Measurements from ENCODE around the gene EHD2.
A peak's percentile ranks its signal among the peaks of the same experiment; 100 is the strongest.
"Not testable (repeated sequence)": the region's sequence is repeated elsewhere in the genome, so short reads cannot be mapped to it uniquely, and the experiment has no call there.

Gene EHD2

DNA sequence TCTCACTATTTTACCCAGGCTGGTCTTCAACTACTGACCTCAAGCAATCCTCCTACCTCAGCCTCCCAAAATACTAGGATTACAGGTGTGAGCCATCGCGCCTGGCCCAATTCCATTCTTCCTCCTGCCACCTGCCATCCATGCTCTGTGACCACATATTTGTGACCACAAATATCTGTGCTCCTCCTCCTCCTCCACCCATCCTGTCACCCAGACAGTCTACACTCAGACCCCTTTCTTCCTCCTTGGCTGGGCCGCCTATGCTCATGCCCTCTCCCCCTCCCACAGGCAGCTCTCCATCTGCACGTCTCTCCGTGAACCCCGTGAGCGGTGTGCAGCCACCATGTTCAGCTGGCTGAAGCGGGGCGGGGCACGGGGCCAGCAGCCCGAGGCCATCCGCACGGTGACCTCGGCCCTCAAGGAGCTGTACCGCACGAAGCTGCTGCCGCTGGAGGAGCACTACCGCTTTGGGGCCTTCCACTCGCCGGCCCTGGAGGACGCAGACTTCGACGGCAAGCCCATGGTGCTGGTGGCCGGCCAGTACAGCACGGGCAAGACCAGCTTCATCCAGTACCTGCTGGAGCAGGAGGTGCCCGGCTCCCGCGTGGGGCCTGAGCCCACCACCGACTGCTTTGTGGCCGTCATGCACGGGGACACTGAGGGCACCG, 3.2 kb downstream of the EHD2 start:
- DNase-seq: no peak

DNA sequence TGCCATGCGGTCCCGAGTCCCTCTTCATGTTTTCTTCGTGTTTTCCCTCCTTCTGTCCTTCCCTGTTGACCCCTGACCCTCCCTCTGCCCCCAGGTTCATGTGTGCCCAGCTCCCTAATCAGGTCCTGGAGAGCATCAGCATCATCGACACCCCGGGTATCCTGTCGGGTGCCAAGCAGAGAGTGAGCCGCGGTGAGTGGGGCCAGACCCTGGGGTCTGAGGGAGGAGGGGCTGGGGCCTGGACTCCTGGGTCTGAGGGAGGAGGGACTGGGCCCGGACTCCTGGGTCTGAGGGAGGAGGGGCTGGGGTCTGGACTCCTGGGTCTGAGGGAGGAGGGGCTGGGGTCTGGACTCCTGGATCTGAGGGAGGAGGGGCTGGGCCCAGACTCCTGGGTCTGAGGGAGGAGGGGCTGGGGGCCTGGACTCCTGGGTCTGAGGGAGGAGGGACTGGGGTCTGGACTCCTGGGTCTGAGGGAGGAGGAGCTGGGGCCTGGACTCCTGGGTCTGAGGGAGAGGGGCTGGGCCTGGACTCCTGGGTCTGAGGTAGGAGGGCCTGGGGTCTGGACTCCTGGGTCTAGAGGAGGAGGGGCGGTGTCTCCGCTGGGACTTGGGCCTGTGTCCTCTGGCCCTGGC, 5.3 kb downstream of the EHD2 start:
- not testable (repeated sequence) for DNase-seq

DNA sequence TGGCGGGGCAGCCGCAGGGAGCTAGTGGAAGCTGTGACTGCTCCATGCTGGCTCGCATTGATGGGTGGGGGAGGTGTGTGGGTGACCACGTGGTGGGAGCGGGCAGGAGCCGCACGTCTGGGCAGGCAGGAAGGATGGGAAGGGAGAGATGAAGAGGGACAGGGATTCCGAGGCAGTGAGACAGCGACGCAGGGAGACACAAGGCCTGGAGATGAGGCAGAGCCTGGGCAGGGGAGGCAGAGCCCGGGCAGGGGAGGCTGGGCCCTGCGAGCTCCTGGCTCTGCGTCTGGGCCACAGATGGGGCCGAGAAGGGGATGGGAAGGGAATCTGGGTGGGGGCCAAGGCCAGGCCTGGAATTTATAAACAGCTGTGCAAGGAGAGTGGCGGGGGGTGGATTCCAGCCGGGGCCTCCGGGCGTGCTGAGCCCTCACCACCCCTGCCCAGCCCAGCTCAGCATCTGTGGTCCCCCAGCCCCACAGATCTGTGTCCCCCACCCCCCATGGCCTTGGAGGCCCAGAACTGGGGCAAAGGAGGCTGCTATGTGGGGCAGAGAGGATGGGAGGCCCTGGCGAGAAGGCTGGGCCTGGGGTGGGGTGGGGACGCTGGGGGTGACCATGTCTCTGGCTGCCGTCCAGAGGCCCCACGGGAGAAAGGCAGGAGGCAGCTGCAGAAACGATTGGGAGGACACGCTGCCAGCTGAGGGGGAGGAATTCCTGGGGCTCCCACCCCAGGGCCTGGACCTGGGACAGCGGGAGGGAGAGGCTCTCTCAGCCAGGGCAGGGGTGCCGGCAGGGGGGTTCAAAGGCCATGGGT, 6.0 kb downstream of the EHD2 start:
- no peak for DNase-seq

DNA sequence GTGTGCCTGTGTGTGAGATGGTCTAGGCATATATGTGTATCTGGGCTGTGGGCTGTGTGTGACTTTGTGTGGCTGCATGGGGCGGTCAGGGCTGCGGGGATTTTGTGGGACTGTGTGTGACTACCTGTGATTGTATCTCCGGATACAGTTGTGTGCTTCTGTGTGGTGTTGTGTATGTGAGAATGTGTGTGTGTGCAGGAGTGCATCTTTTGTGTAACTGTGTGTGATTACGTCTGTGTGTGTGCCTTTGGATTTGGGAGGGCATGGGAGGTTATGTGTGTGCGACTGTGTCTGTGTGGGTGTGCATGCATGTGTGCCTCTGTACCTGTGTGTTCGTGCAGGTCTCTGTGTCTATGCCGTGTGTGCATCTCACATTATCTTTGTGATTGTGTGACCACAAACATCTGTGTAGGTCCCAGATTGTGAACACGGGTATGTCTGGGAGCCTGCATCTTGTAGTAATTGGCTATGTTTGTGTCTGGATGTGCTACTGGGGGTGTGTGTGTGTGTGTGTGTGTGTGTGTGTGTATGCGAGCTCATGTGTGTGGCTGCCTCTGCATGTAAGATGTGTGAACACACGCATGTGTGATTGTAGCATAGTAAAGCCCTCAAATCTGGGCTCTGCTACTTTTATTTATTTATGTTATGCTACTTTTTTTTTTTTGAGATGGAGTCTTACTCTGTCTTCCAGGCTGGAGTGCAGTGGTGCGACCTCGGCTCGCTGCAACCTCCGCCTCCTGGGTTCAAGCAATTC, 7.6 kb downstream of the EHD2 start:
- DNase-seq: no peak

DNA sequence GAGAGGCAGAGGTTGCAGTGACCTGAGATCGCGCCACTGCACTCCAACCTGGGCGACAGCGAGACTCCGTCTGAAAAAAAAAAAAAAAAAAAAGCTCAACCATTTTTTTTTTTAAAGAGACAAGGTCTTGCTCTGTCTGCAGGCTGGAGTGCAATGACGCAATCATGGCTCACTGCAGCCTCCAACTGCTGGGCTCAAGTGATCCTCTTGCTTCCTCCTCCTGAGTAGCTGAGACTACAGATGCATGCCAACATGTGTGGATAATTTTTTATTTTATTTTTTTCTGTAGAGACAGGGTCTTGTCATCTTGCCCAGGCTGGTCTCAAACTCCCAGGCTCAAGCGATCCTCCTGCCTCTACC, 10.3 kb downstream of the EHD2 start:
- peak; percentile 47 for DNase-seq

DNA sequence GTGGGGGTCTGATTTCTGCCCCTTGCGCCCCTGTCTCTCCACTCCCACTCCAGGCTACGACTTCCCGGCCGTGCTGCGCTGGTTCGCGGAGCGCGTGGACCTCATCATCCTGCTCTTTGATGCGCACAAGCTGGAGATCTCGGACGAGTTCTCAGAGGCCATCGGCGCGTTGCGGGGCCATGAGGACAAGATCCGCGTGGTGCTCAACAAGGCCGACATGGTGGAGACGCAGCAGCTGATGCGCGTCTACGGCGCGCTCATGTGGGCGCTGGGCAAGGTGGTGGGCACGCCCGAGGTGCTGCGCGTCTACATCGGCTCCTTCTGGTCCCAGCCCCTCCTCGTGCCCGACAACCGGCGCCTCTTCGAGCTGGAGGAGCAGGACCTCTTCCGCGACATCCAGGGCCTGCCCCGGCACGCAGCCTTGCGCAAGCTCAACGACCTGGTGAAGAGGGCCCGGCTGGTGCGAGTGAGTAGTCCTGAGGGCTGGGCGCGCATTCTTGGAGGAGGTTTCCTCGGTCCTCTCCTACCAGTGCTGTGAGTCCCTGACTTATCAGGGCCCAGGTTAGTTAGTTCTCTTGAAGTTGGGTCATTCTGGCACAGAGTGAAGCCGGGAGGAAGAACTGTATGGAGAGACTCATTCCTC, 12.7 kb downstream of the EHD2 start:
- DNase-seq: no peak

DNA sequence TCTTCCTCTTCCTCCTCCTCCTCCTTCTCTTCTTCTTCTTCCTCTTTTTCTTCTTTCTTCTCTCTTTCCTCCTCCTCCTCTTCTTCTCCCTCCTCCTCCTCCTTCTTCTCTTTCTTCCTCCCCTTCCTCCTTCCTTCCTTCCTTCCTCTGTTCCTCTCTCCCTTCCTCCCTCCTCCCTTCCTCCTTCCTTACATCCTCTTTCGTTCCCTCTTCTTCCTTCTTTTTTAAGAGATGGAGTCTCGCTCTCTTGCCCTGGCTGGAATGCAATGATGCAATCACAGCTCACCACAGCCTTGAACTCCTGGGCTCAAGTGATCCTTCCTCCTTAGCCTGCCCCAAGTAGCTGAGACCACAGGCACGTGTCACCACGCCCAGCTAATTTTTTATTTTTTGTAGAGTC, 13.2 kb downstream of the EHD2 start:
- DNase-seq: no peak

DNA sequence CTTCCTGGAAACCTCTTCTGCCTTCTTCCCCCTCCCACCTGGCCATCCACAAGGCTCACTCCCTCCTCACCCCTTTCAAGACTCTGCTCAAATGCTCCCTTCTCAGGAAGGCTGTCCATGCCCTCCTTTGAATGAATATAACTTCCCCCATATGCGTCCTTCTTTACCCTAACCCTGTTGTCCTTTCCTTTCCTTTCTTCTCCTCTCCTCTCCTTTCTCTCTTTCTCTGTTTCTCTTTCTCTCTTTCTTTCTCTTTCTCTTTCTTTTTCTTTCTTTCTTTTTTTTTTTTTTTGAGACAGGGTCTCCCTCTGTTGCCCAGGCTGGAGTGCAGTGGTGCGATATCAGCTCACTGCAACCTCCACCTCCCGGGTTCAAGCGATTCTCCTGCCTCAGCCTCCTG, 15.1 kb downstream of the EHD2 start:
- not testable (repeated sequence) for DNase-seq

DNA sequence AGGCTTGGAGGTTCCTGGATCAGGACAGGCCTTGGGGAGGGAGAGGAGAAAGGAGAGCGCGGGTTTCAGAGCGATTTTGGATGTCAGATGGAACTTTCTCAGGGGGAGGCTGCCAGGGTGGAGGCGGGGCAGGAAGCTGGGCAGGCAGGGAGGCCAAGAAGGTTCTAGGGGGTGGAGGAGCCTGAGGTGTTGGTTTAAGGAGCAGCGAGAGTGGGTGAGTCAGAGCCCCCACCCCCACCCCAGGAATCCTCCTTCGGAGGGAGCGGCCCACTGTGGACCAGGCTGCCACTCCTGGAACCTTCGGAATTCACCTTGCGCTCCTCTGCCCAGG, 16.2 kb downstream of the EHD2 start:
- DNase-seq: no peak

DNA sequence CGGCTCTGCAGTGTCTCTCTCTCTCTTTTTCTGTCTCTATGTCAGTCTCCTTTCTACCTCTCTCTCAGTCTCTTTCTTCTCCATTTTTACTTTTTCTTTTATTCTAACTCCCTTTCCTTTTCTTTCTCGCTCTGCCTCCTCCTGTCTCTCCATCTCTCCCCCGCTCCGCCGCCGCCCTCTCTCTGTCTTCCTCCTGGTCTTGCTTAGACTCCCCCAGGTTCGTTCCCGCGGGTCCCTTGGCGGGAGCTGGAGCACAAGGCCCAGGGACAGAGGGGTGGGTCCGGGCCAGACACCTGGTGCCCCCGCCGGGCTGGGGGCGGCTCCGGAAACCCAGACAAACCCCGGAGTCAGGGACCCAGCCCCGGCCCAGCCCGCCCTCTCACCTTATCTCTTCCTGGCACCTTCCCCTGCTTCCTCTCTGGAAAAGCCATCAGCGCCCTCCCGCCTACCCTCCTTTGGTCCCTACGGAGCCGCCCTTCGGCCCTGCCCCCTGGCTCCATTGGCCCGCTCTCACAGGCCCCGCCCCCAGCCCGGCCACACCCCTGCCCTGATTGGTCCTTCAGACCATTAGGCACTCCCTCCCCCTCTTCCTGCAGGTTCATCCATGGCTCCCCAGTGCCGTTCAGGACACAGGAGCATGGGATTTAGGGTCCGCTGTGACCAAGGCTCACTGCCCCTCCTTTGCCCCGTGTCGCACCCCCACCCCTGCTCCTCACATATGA, 16.7 kb downstream of the EHD2 start:
- DNase-seq: peak; percentile 7

DNA sequence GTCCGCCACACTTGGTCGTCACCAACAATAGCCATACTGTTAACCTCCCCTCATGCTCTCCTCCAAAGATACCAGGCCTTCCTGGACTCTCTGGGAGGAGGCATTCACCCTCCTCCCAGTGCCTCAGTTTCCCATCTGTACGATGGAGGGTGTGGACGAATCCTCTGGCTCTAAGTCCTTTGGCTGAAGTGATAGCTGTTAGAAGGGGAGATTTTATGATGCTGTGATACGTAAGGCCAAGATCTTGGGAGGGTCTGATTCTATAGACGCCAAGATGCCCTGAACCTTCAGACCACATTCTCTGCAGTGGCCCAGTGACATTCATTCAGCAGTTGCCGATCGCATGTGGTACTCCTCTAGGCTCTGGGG, 17.3 kb downstream of the EHD2 start:
- DNase-seq: no peak

DNA sequence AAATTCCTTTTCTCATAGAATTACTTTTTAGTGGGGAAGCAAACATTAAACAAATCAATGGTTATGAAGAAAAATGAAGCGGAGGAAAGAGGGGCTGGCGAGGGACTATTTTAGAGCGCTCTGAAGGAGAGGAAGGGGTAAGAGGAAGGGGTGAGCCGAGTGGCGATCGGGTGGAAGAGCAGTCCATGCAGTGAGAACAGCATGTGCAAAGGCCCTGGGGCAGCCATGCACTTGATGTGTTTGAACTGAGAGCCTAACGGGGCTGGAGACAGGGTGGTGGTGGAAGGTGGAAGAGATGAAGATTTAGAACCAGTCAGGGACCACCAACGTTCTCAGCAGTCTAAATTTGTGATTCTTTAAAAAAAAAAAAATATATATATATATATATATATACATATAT, 17.7 kb downstream of the EHD2 start:
- no peak for DNase-seq

DNA sequence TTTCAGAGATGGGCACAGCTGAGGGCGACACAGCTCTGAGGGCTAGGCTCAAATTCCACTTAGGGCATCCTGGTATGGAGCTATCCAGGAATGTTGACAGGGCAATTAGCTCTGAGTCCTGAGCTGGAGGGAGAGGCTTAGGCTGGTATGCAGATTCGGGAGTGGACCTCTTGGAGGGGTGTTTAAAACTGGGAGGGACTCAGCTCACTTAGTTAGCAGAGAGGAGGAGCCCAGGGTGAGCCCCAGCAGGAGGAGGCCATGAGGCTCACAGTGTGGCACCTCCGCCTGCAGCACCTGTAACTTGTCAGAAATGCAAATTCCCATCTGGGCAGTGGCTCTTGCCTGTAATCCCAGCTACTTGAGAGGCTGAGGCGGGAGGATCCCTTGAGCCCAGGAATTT, 21.9 kb downstream of the EHD2 start:
- no peak for DNase-seq

DNA sequence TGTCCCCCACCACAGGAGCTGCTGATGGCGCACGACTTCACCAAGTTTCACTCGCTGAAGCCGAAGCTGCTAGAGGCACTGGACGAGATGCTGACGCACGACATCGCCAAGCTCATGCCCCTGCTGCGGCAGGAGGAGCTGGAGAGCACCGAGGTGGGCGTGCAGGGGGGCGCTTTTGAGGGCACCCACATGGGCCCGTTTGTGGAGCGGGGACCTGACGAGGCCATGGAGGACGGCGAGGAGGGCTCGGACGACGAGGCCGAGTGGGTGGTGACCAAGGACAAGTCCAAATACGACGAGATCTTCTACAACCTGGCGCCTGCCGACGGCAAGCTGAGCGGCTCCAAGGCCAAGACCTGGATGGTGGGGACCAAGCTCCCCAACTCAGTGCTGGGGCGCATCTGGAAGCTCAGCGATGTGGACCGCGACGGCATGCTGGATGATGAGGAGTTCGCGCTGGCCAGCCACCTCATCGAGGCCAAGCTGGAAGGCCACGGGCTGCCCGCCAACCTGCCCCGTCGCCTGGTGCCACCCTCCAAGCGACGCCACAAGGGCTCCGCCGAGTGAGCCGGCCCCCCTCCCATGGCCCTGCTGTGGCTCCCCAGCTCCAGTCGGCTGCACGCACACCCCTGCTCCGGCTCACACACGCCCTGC, 27.8 kb downstream of the EHD2 start:
- DNase-seq: no peak

DNA sequence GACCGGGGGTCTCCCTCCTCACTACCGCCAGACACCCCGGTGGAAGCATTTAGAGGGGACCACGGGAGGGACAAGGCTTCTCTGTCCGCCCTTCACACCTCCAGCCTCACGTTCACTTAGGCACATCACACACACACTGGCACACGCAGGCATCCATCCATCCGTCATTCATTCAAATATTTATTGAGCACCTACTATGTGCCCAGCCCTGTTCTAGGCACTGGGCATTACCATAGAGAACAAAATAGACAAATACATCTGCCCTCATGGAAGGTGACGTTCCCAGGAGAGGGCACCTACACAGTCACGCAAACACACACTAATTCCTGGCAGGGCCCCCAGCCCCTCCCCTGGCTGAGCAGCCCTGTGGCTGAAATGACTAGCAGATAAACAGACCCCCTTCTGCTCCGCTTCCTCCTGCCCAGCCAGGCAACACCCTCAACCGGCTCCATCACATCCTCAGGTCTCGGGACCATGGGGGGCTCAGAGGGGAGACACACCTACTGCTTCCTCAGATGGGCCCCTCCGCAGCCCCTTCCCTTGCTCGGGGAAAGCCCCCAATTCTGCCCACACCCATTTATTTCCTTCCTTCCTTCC, 28.4 kb downstream of the EHD2 start:
- no peak for DNase-seq

DNA sequence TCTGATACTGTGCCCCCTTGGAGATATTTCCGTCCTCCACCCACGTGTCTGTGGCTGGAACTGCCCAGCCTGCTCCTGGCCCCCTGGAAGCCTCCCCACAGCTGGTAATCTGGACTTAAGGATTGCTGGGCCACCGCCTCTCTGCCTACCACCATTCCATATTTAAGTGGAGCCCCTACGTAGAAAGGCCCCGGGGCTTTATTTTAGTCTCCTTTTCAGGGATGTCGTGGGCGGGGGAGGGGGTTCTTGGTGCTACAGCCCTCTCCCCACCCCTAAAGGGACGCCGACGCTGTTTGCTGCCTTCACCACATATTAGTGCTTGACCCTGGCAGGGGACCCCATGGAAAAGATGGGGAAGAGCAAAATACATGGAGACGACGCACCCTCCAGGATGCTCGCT, 29.4 kb downstream of the EHD2 start:
- no peak for DNase-seq

DNA sequence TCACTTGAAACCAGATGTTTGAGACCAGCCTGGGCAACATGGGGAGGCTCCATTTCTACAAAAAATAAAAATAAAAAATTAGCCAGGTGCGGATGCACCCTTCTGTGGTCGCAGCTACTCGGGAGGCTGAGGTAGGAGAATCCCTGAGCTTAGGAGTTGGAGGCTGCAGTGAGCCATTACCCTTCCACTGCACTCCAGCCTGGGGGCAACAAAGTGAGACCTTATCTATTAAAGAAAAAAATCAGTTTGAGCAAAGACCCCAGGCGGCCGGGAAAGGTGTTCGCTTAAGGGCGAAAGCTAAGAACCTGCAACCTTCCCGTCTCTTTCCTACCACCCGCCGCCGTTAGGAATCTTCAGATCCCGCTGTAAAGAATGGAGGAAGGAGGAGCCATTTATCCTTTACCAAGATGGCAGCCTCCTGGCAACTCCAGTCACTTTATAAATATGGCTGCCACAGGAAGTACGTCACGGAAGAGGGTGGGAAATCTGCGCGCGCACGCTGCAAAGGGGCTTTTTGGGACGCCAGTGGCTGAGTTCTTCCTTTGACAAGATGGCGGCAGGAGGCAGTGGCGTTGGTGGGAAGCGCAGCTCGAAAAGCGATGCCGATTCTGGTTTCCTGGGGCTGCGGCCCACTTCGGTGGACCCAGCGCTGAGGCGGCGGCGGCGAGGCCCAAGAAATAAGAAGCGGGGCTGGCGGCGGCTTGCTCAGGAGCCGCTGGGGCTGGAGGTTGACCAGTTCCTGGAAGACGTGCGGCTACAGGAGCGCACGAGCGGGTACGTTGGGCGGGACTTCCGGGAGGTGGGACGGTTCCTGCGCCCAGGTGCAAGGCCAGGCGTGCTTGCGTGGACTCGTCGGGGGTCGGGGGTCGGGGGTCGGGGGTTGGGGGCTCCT, 32.0 kb downstream of the EHD2 start, which contains the start of gene NOP53:
NOP53 (plus strand) TSS at position 537 of the 892 bp plus-strand sequence; CDS start at position 551, 14 bp downstream.
- peak; percentile 95 for DNase-seq

DNA sequence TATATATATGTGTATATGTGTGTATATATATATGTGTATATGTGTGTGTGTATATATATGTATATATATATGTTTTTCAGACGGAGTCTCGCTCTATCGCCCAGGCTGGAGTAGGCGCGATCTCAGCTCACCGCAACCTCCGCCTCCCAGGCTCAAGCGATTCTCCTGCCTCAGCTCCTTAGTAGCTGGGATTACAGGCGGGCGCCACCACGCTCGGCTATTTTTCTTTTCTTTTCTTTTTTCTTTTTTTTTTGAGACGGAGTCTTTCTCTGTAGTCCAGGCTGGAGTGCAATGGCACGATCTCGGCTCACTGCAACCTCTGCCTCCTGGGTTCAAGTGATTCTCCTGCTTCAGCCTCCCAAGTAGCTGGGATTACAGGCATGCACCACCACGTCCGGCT, 32.9 kb downstream of the EHD2 start:
- not testable (repeated sequence) for DNase-seq

DNA sequence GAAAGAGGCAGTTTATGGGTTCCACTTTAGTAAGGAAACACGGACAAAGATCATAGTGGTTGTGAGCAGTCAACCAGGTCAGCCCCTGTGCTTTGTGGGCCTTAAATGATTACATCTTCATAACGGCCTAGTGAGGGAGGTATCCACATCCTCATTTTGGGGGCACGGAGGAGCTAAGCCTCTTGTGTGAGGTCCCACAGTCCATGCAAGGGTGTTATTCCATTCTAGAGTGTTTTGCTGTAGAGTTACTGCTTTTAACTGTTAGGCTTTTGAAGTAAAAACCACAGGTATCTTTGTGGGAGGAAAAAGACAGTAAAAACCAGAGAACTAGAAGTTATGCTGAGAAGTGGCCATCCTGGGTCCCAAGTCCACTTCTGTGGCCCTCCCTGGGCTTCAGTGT, 36.1 kb downstream of the EHD2 start:
- DNase-seq: no peak

DNA sequence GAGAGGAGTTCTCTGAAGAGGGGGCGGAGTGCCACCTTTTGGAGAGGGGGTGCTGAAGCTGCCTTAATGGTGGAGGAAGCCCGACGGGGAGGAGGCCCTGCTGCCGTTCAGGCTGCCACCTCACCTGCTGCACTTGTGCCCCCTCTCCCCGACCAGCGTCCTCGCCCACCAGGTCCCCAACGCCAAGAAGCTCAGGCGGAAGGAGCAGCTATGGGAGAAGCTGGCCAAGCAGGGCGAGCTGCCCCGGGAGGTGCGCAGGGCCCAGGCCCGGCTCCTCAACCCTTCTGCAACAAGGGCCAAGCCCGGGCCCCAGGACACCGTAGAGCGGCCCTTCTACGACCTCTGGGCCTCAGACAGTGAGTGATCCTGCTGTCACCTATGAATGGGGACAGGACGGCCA, 37.5 kb downstream of the EHD2 start:
- DNase-seq: no peak
